H9 (cell line): ENCODE results near the gene INO80. TPM values are rescaled to one million over a fixed set of nuclear protein-coding genes. Genes with fewer than 3 reads are reported as not detected.
A peak's percentile ranks its signal among the peaks of the same experiment; 100 is the strongest.

Experiments
- DNase-seq: peaks from one replicate; pipeline ENCODE4 v3.0.0-alpha.2; 2017
- H2AFZ ChIP-seq: one replicate; pipeline ENCODE4 v1.6.1; 2013; ENCODE audit warnings: mild to moderate bottlenecking, low read length, control low read depth, moderate library complexity
- H2AK5ac ChIP-seq: 2 replicates; pipeline ENCODE4 v1.6.1; 2013; ENCODE audit warnings: low read length, control low read depth, mixed read lengths; ENCODE audit not compliant: insufficient read length
- H2BK120ac ChIP-seq: one replicate; pipeline ENCODE4 v1.6.1; 2013; ENCODE audit warnings: low read depth, mild to moderate bottlenecking, low read length, control low read depth, inconsistent platforms; ENCODE audit not compliant: poor library complexity, severe bottlenecking
- H2BK12ac ChIP-seq: 2 replicates; pipeline ENCODE4 v1.6.1; 2013; ENCODE audit warnings: low read length, control low read depth, mixed read lengths, low read depth; ENCODE audit not compliant: insufficient read length
- H2BK15ac ChIP-seq: 2 replicates; pipeline ENCODE4 v1.6.1; 2013; ENCODE audit warnings: low read depth, low read length, control low read depth
- H2BK20ac ChIP-seq: one replicate; pipeline ENCODE4 v1.6.1; 2013; ENCODE audit warnings: low read depth, mild to moderate bottlenecking, low read length, control low read depth, inconsistent platforms; ENCODE audit not compliant: poor library complexity, severe bottlenecking
- H2BK5ac ChIP-seq: 2 replicates; pipeline ENCODE4 v1.6.1; 2013; ENCODE audit warnings: low read length, control low read depth, mixed read lengths; ENCODE audit not compliant: insufficient read length
- H3K14ac ChIP-seq: 2 replicates; pipeline ENCODE4 v1.6.1; 2013; ENCODE audit warnings: low read length, control low read depth; ENCODE audit not compliant: insufficient read depth
- H3K18ac ChIP-seq: 2 replicates; pipeline ENCODE4 v1.6.1; 2013; ENCODE audit warnings: low read depth, mild to moderate bottlenecking, mixed read lengths, low read length, control low read depth; ENCODE audit not compliant: insufficient read length
- H3K23ac ChIP-seq: 2 replicates; pipeline ENCODE4 v1.6.1; 2013; ENCODE audit warnings: low read length, control low read depth, mixed read lengths, low read depth; ENCODE audit not compliant: insufficient read length
- H3K23me2 ChIP-seq: 2 replicates; pipeline ENCODE4 v1.6.1; 2013; ENCODE audit warnings: low read depth, mild to moderate bottlenecking, mixed read lengths, low read length, control low read depth; ENCODE audit not compliant: insufficient read length, poor library complexity, severe bottlenecking
- H3K27ac ChIP-seq: 2 replicates; pipeline ENCODE4 v1.5.1; 2013; ENCODE audit warnings: low read length, control low read depth, mixed read lengths, low read depth; ENCODE audit not compliant: insufficient read length
- H3K27me3 ChIP-seq: 2 replicates; pipeline ENCODE4 v1.6.1; 2013; ENCODE audit warnings: low read length, control low read depth, inconsistent platforms; ENCODE audit not compliant: insufficient read depth
- H3K4ac ChIP-seq: 2 replicates; pipeline ENCODE4 v1.6.1; 2013; ENCODE audit warnings: low read depth, mild to moderate bottlenecking, control low read depth, inconsistent platforms, low read length, moderate library complexity
- H3K4me1 ChIP-seq: 2 replicates; pipeline ENCODE4 v1.6.1; 2013; ENCODE audit warnings: low read length, control low read depth, inconsistent platforms; ENCODE audit not compliant: insufficient read depth
- H3K4me2 ChIP-seq: 2 replicates; pipeline ENCODE4 v1.6.1; 2013; ENCODE audit warnings: low read length, control low read depth, mixed read lengths; ENCODE audit not compliant: insufficient read length, insufficient read depth
- H3K56ac ChIP-seq: 2 replicates; pipeline ENCODE4 v1.6.1; 2013; ENCODE audit warnings: low read depth, mild to moderate bottlenecking, mixed read lengths, low read length, control low read depth; ENCODE audit not compliant: insufficient read length
- H3K79me1 ChIP-seq: 2 replicates; pipeline ENCODE4 v1.6.1; 2013; ENCODE audit warnings: low read depth, mild to moderate bottlenecking, moderate library complexity, low read length, control low read depth, inconsistent platforms; ENCODE audit not compliant: insufficient read depth, poor library complexity, severe bottlenecking
- H3K79me2 ChIP-seq: 2 replicates; pipeline ENCODE4 v1.6.1; 2013; ENCODE audit warnings: low read length, control low read depth, inconsistent platforms; ENCODE audit not compliant: insufficient read depth
- H3K9ac ChIP-seq: 2 replicates; pipeline ENCODE4 v1.6.1; 2013; ENCODE audit warnings: low read length, control low read depth, mixed read lengths; ENCODE audit not compliant: insufficient read length; ENCODE audit errors: extremely low read depth
- H3K9me3 ChIP-seq: one replicate; pipeline ENCODE4 v1.6.1; 2013; ENCODE audit warnings: low read depth, low read length, inconsistent platforms; ENCODE audit not compliant: control insufficient read depth
- H3T11ph ChIP-seq: one replicate; pipeline ENCODE4 v1.6.1; 2013; ENCODE audit warnings: mild to moderate bottlenecking, low read length, control low read depth, inconsistent platforms
- H4K20me1 ChIP-seq: one replicate; pipeline ENCODE4 v1.6.1; 2013; ENCODE audit not compliant: control insufficient read depth, insufficient read length, insufficient read depth
- H4K5ac ChIP-seq: 2 replicates; pipeline ENCODE4 v1.6.1; 2013; ENCODE audit warnings: low read depth, mild to moderate bottlenecking, mixed read lengths, low read length, control low read depth; ENCODE audit not compliant: insufficient read length
- H4K8ac ChIP-seq: replicated peaks from 2 replicates; pipeline ENCODE4 v1.6.1; 2013; ENCODE audit warnings: low read length, control low read depth, mixed read lengths, low read depth; ENCODE audit not compliant: insufficient read length
- H4K91ac ChIP-seq: 2 replicates; pipeline ENCODE4 v1.6.1; 2013; ENCODE audit warnings: low read depth, mild to moderate bottlenecking, moderate library complexity, mixed read lengths, low read length, control low read depth; ENCODE audit not compliant: insufficient read length
- H3K27ac Mint-ChIP-seq, 3 experiments: 2 replicates in 2 of 3; 3 replicates in 1 of 3; pipeline ENCODE4 v1.8.0; 2020 to 2021; ENCODE audit warnings: mixed read lengths in 3 of 3, mild to moderate bottlenecking in 1 of 3, moderate library complexity in 1 of 3
- H3K27me3 Mint-ChIP-seq: 2 replicates; pipeline ENCODE4 v1.8.0; 2021; ENCODE audit warnings: low read depth, mild to moderate bottlenecking, moderate library complexity, mixed read lengths
- H3K36me3 Mint-ChIP-seq, 3 experiments: 2 replicates in 2 of 3; 3 replicates in 1 of 3; pipeline ENCODE4 v1.8.0; 2020 to 2021; ENCODE audit warnings: low read depth in 3 of 3, mixed read lengths in 3 of 3; ENCODE audit not compliant: insufficient read depth in 1 of 3
- H3K4me1 Mint-ChIP-seq, 2 experiments: 2 replicates each; pipeline ENCODE4 v1.8.0; 2020; ENCODE audit warnings: mixed read lengths in 2 of 2
- H3K4me3 Mint-ChIP-seq, 2 experiments: 2 replicates in 1 of 2; 3 replicates in 1 of 2; pipeline ENCODE4 v1.8.0; 2020 to 2021; ENCODE audit warnings: mild to moderate bottlenecking in 2 of 2, mixed read lengths in 2 of 2, moderate library complexity in 1 of 2
- H3K9me3 Mint-ChIP-seq, 2 experiments: 2 replicates in 1 of 2; 3 replicates in 1 of 2; pipeline ENCODE4 v1.8.0; 2020; ENCODE audit warnings: mild to moderate bottlenecking in 2 of 2, mixed read lengths in 2 of 2, moderate library complexity in 1 of 2
- WGBS: extraction: QIAGEN DNeasy Blood & Tissue Kit; methylation state at CpG from one replicate; pipeline ENCODE4 v1.1.7; 2013; ENCODE audit warnings: missing lambda C conversion rate, low lambda C conversion rate, mixed read lengths; ENCODE audit not compliant: insufficient read length; ENCODE audit errors: extremely low coverage; 5-methylcytosine and 5-hydroxymethylcytosine counted together
- total RNA-seq: library from RNA; stranded (reverse); gene quantifications from 2 replicates; pipeline ENCODE4 v1.2.1, GENCODE V29; 2021
- TF ChIP-seq, protein P1 (sequence below): fragments of 200-600 bp; sonication (generic); conservative IDR thresholded peaks from 3 replicates; pipeline ENCODE4 v1.8.0; 2021; ENCODE audit warnings: antibody characterized with exemption, mild to moderate bottlenecking

The INO80 gene
- total RNA-seq, 1 experiment from 2014 or later: 29.2 TPM

DNA sequence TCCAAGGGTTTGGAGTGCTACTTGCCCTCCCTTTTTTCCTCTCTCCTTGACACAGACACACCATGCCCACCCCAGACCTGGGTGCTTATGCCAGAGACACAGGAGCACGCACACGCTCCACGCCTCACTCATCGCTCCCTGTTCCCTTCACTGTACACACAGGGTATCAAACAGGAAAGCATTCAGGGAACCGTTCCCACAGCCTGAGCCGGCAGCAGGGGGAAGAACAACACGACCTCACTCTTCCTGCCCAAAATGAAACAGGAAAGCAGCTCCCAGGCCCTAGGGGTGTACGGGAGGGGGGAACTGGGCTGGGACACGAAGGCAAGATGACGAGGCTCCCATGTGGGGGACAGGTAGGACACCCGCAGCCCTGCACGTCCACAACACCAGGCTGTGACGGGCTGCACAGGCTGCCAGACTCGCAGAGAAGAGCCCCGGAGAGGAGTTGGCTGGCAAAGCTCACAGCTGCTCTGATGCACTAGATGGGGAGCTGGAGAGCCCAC is 175.7 kb downstream of the INO80 start:
- H4K91ac ChIP-seq: no peak overlapping the region
- H2BK12ac ChIP-seq: no peak overlapping the region
- Mint-ChIP-seq H3K4me1 (peaks cover 26 to 30% of the 10 kb centered on the region in 2 experiments), H3K27me3 (peaks cover 77% of the 10 kb centered on the region), H3K27ac (no peak overlapping the region), H3K4me3 (peak overlapping the region in 1 of 2 experiments; percentile 27; a peak in 3 of 5 replicates), H3K36me3 (no peaks in the 10 kb centered on the region), H3K9me3 (no peaks in the 10 kb centered on the region)
- H3K79me1 ChIP-seq: no peaks in the 10 kb centered on the region
- H3K23ac ChIP-seq: no peak overlapping the region
- H3K27ac ChIP-seq: no peak overlapping the region
- no peaks in the 10 kb centered on the region for H3K9me3 ChIP-seq
- no peaks in the 10 kb centered on the region for H3K4me1 ChIP-seq
- no peak overlapping the region for H3K9ac ChIP-seq
- H3T11ph ChIP-seq: no peak overlapping the region
- no CpG with 5 or more reads among the region's 15 CpGs for WGBS
- H3K56ac ChIP-seq: no peak overlapping the region
- H4K5ac ChIP-seq: no peak overlapping the region
- no peaks in the 10 kb centered on the region; the same call in 1 of the 2 replicates for H3K27me3 ChIP-seq
- no peak overlapping the region for H4K8ac ChIP-seq
- no peak overlapping the region for H2BK5ac ChIP-seq
- H3K4me2 ChIP-seq: no peak overlapping the region
- no peak overlapping the region for H2BK15ac ChIP-seq
- no peak overlapping the region for H3K4ac ChIP-seq
- no peak overlapping the region for H2BK20ac ChIP-seq
- H3K14ac ChIP-seq: no peak overlapping the region; the same call in 1 of the 2 replicates
- peaks cover 8% of the 10 kb centered on the region for H3K23me2 ChIP-seq
- no peak for DNase-seq
- H2AK5ac ChIP-seq: no peak overlapping the region
- H2BK120ac ChIP-seq: no peak overlapping the region
- no peaks in the 10 kb centered on the region for H3K79me2 ChIP-seq
- TF ChIP-seq, protein P1, sequence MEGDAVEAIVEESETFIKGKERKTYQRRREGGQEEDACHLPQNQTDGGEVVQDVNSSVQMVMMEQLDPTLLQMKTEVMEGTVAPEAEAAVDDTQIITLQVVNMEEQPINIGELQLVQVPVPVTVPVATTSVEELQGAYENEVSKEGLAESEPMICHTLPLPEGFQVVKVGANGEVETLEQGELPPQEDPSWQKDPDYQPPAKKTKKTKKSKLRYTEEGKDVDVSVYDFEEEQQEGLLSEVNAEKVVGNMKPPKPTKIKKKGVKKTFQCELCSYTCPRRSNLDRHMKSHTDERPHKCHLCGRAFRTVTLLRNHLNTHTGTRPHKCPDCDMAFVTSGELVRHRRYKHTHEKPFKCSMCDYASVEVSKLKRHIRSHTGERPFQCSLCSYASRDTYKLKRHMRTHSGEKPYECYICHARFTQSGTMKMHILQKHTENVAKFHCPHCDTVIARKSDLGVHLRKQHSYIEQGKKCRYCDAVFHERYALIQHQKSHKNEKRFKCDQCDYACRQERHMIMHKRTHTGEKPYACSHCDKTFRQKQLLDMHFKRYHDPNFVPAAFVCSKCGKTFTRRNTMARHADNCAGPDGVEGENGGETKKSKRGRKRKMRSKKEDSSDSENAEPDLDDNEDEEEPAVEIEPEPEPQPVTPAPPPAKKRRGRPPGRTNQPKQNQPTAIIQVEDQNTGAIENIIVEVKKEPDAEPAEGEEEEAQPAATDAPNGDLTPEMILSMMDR: no peak
- peak overlapping the region; percentile 11 for H3K18ac ChIP-seq
- no peaks in the 10 kb centered on the region for H4K20me1 ChIP-seq
- H2AFZ ChIP-seq: no peak overlapping the region
